H1 (cell line): Measurements from ENCODE around the gene SHLD2. TPM values are rescaled to one million over a fixed set of nuclear protein-coding genes. Genes with fewer than 3 reads are reported as not detected.

ENCODE experiments used
- EP300 ChIP-seq, 2 experiments: IDR thresholded peaks; 1 replicate in 1 of 2; 2 replicates in 1 of 2; pipeline ENCODE4 v1.6.1; 2011 to 2012; ENCODE audit warnings: low read depth in 2 of 2, low read length in 2 of 2, mild to moderate bottlenecking in 2 of 2, borderline replicate concordance in 1 of 2, inconsistent platforms in 1 of 2, moderate library complexity in 1 of 2
- POLR2AphosphoS5 ChIP-seq: IDR thresholded peaks from 2 replicates; pipeline ENCODE4 v1.6.1; 2011; ENCODE audit warnings: low read depth, low read length
- polyA plus RNA-seq, 7 experiments: library from polyadenylated mRNA; depleted of rRNA in 3 of 7; stranded (reverse) in 5 of 7; unstranded in 2 of 7; fragments of >200 nt in 5 of 7; fragments of 200-250 nt in 2 of 7; gene quantifications; 1 replicate in 5 of 7; 2 replicates in 1 of 7; 4 replicates in 1 of 7; pipeline versions ENCODE4 v1.2.1 to v1.2.3, GENCODE V29; 2011 to 2013; ENCODE audit warnings: missing spikeins in 2 of 7, mixed read lengths in 2 of 7
- total RNA-seq: library from RNA; stranded (reverse); fragmentation: NEBNext Ultra II Directional; extraction: Animal tissue kit (Norgen Biotek cat#: 25700); gene quantifications from 2 replicates; pipeline ENCODE4 v1.2.1, GENCODE V29; 2021
- TF ChIP-seq, protein P1 (sequence below): fragments of 300-600 bp; sonication (generic); IDR thresholded peaks from 2 replicates; pipeline ENCODE4 v1.7.1; 2012; ENCODE audit warnings: low read length, moderate library complexity, mild to moderate bottlenecking, inconsistent platforms; ENCODE audit not compliant: insufficient replicate concordance

The SHLD2 gene
- total and polyA plus RNA-seq, 2 of the 8 experiments (the other 6 are each of a cell fraction or from before 2014, with no cell fraction given) = 7.9 to 32.4 TPM

DNA sequence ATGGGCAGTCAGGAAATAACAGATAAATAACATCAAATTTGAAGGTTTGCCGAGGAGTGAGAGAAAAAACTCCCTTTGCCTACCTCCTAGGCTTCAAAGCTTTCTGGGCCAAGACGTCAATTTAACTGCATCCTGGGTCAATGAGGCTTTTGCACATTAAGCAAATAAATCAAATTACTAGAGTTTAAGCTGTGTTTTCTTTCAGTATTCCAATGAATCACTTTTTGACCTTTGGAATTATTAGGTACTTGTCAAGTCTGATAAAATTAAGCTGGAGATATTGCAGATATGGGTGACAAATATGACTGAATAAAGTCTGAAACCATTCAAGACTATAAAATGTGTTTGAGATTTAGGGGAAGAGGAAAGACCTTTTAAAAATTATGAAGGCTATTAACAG lies 22.6 kb upstream of the SHLD2 start (continued):
- TF ChIP-seq, protein P1, sequence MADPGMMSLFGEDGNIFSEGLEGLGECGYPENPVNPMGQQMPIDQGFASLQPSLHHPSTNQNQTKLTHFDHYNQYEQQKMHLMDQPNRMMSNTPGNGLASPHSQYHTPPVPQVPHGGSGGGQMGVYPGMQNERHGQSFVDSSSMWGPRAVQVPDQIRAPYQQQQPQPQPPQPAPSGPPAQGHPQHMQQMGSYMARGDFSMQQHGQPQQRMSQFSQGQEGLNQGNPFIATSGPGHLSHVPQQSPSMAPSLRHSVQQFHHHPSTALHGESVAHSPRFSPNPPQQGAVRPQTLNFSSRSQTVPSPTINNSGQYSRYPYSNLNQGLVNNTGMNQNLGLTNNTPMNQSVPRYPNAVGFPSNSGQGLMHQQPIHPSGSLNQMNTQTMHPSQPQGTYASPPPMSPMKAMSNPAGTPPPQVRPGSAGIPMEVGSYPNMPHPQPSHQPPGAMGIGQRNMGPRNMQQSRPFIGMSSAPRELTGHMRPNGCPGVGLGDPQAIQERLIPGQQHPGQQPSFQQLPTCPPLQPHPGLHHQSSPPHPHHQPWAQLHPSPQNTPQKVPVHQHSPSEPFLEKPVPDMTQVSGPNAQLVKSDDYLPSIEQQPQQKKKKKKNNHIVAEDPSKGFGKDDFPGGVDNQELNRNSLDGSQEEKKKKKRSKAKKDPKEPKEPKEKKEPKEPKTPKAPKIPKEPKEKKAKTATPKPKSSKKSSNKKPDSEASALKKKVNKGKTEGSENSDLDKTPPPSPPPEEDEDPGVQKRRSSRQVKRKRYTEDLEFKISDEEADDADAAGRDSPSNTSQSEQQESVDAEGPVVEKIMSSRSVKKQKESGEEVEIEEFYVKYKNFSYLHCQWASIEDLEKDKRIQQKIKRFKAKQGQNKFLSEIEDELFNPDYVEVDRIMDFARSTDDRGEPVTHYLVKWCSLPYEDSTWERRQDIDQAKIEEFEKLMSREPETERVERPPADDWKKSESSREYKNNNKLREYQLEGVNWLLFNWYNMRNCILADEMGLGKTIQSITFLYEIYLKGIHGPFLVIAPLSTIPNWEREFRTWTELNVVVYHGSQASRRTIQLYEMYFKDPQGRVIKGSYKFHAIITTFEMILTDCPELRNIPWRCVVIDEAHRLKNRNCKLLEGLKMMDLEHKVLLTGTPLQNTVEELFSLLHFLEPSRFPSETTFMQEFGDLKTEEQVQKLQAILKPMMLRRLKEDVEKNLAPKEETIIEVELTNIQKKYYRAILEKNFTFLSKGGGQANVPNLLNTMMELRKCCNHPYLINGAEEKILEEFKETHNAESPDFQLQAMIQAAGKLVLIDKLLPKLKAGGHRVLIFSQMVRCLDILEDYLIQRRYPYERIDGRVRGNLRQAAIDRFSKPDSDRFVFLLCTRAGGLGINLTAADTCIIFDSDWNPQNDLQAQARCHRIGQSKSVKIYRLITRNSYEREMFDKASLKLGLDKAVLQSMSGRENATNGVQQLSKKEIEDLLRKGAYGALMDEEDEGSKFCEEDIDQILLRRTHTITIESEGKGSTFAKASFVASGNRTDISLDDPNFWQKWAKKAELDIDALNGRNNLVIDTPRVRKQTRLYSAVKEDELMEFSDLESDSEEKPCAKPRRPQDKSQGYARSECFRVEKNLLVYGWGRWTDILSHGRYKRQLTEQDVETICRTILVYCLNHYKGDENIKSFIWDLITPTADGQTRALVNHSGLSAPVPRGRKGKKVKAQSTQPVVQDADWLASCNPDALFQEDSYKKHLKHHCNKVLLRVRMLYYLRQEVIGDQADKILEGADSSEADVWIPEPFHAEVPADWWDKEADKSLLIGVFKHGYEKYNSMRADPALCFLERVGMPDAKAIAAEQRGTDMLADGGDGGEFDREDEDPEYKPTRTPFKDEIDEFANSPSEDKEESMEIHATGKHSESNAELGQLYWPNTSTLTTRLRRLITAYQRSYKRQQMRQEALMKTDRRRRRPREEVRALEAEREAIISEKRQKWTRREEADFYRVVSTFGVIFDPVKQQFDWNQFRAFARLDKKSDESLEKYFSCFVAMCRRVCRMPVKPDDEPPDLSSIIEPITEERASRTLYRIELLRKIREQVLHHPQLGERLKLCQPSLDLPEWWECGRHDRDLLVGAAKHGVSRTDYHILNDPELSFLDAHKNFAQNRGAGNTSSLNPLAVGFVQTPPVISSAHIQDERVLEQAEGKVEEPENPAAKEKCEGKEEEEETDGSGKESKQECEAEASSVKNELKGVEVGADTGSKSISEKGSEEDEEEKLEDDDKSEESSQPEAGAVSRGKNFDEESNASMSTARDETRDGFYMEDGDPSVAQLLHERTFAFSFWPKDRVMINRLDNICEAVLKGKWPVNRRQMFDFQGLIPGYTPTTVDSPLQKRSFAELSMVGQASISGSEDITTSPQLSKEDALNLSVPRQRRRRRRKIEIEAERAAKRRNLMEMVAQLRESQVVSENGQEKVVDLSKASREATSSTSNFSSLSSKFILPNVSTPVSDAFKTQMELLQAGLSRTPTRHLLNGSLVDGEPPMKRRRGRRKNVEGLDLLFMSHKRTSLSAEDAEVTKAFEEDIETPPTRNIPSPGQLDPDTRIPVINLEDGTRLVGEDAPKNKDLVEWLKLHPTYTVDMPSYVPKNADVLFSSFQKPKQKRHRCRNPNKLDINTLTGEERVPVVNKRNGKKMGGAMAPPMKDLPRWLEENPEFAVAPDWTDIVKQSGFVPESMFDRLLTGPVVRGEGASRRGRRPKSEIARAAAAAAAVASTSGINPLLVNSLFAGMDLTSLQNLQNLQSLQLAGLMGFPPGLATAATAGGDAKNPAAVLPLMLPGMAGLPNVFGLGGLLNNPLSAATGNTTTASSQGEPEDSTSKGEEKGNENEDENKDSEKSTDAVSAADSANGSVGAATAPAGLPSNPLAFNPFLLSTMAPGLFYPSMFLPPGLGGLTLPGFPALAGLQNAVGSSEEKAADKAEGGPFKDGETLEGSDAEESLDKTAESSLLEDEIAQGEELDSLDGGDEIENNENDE = no peak
- TF ChIP-seq POLR2AphosphoS5 (no peak), EP300 (IDR thresholded peaks at IDR 0.05; ENCODE audit: borderline replicate concordance in 1 of 2, low read depth in 2 of 2, low read length in 2 of 2) (no peak)
